Measurements from ENCODE around the gene SH3BP4.

SH3BP4 gene

GRCh38 chr2:234983011-234983726 lies 31.4 kb downstream of the SH3BP4 start:
- DNase-seq: no peak

GRCh38 chr2:234985608-234986245 lies 33.9 kb downstream of the SH3BP4 start:
- DNase-seq: no peak

GRCh38 chr2:234986390-234986789 lies 34.6 kb downstream of the SH3BP4 start:
- no peak for DNase-seq

- DNase-seq: no peak
These were observed 35.3 kb downstream of the SH3BP4 start for GRCh38 chr2:234986876-234987720.

- no peak for DNase-seq
These were observed 35.9 kb downstream of the SH3BP4 start for GRCh38 chr2:234987754-234988153.

- no peak for DNase-seq
These were observed 36.7 kb downstream of the SH3BP4 start for GRCh38 chr2:234988491-234988890.

- no peak for DNase-seq
These were observed 37.4 kb downstream of the SH3BP4 start for GRCh38 chr2:234989183-234989701.

- DNase-seq: no peak
These were observed 38.5 kb downstream of the SH3BP4 start for GRCh38 chr2:234990300-234990699.

GRCh38 chr2:234991290-234991689 lies 39.5 kb downstream of the SH3BP4 start:
- DNase-seq: no peak

GRCh38 chr2:234991793-234992192 lies 40.0 kb downstream of the SH3BP4 start:
- DNase-seq: no peak

- no peak for DNase-seq
These were observed 40.4 kb downstream of the SH3BP4 start for GRCh38 chr2:234992196-234992595.

- DNase-seq: no peak
These were observed 41.0 kb downstream of the SH3BP4 start for GRCh38 chr2:234992624-234993349.

- no peak for DNase-seq
These were observed 41.7 kb downstream of the SH3BP4 start for GRCh38 chr2:234993541-234993981.

- DNase-seq: no peak
These were observed 42.9 kb downstream of the SH3BP4 start for GRCh38 chr2:234994438-234995321.

- no peak for DNase-seq
These were observed 43.7 kb downstream of the SH3BP4 start for GRCh38 chr2:234995332-234996068.

GRCh38 chr2:234996069-234996940 lies 44.5 kb downstream of the SH3BP4 start:
- no peak for DNase-seq

- DNase-seq: no peak
These were observed 45.1 kb downstream of the SH3BP4 start for GRCh38 chr2:234996941-234997270.

- DNase-seq: no peak
These were observed 45.6 kb downstream of the SH3BP4 start for GRCh38 chr2:234997389-234997788.

GRCh38 chr2:234998404-234999211 lies 46.8 kb downstream of the SH3BP4 start:
- no peak for DNase-seq

All from CD4-positive, alpha-beta T cell treated with Interleukin-10 for 1 hour (primary cell).